Neural crest cell (in vitro differentiated cells): ENCODE measurements around the gene RBM42. TPM values are rescaled to one million over a fixed set of nuclear protein-coding genes. Genes with fewer than 3 reads are reported as not detected.
A peak's percentile ranks its signal among the peaks of the same experiment; 100 is the strongest.

Experiments
- DNase-seq: peaks from one replicate; pipeline ENCODE4 v3.0.0; 2021; ENCODE audit warnings: low read depth, mixed read lengths, low spot score
- H3K27ac Mint-ChIP-seq: one replicate; pipeline ENCODE4 v1.8.0; 2021; ENCODE audit warnings: mild to moderate bottlenecking, mixed read lengths; ENCODE audit not compliant: unreplicated experiment
- H3K27me3 Mint-ChIP-seq: 2 replicates; pipeline ENCODE4 v1.8.0; 2021; ENCODE audit warnings: low read depth, mild to moderate bottlenecking, mixed read lengths
- H3K36me3 Mint-ChIP-seq: 2 replicates; pipeline ENCODE4 v1.8.0; 2021; ENCODE audit warnings: low read depth, mild to moderate bottlenecking, mixed read lengths
- H3K4me1 Mint-ChIP-seq: 2 replicates; pipeline ENCODE4 v1.8.0; 2021; ENCODE audit warnings: mixed read lengths
- H3K4me3 Mint-ChIP-seq: one replicate; pipeline ENCODE4 v1.8.0; 2021; ENCODE audit warnings: mild to moderate bottlenecking, mixed read lengths
- H3K9me3 Mint-ChIP-seq: 2 replicates; pipeline ENCODE4 v1.8.0; 2021; ENCODE audit warnings: mixed read lengths
- total RNA-seq: library from RNA; stranded (reverse); gene quantifications from 2 replicates; pipeline ENCODE4 v1.2.1, GENCODE V29; 2021
- TF ChIP-seq, protein P1 (sequence below): fragments of 200-600 bp; sonication (generic); conservative IDR thresholded peaks from 2 replicates; pipeline ENCODE4 v1.5.0; 2021; ENCODE audit warnings: antibody characterized with exemption, mild to moderate bottlenecking

The RBM42 gene
- total RNA-seq, 1 donor from 2014 or later, result 88.1 TPM

DNA sequence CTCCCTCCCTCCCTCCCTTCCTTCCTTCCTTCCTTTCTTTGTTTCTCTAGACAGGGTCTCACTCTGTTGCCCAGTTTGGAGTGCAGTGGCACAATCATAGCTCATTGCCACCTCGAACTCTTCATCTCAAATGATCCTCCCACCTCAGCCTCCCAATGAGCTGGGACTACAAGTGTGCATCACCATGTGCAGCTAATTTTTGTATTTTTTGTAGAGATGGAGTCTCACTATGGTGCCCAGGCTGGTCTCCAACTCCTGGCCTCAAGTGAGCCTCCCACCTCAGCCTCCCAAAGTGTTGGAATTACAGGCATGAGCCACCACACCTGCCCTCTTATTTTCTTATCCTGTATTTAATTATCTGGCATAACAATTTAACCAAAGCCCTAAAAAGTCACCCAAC is 41.9 kb downstream of the RBM42 start:
- H3K9me3 Mint-ChIP-seq, result no peaks in the 10 kb centered on the region

DNA sequence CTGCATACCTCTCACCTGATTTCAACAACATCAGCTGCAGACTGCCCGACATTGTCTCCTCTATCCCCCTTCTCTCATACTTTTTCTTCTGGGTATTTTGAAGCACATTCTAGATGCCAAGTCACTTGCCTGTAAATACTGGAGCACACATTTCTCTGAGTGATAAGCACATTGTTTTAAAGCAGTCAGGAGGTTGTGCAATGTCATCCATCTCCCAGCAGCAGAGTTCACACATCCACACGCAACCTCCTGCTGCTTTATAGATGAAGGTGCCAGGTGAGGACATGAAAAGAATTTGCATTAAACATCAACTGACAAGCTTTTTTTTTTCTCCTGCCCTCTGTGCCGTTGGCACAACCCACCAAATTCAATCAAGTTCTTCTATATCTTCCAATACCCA is 43.0 kb downstream of the RBM42 start:
- H3K27ac Mint-ChIP-seq, result no peak overlapping the region
- no peaks in the 10 kb centered on the region for H3K9me3 Mint-ChIP-seq
- DNase-seq, result no peak
- no peaks in the 10 kb centered on the region for H3K36me3 Mint-ChIP-seq
- H3K27me3 Mint-ChIP-seq, result peaks cover 52% of the 10 kb centered on the region
- no peak overlapping the region for H3K4me3 Mint-ChIP-seq
- TF ChIP-seq, protein P1, sequence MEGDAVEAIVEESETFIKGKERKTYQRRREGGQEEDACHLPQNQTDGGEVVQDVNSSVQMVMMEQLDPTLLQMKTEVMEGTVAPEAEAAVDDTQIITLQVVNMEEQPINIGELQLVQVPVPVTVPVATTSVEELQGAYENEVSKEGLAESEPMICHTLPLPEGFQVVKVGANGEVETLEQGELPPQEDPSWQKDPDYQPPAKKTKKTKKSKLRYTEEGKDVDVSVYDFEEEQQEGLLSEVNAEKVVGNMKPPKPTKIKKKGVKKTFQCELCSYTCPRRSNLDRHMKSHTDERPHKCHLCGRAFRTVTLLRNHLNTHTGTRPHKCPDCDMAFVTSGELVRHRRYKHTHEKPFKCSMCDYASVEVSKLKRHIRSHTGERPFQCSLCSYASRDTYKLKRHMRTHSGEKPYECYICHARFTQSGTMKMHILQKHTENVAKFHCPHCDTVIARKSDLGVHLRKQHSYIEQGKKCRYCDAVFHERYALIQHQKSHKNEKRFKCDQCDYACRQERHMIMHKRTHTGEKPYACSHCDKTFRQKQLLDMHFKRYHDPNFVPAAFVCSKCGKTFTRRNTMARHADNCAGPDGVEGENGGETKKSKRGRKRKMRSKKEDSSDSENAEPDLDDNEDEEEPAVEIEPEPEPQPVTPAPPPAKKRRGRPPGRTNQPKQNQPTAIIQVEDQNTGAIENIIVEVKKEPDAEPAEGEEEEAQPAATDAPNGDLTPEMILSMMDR, result no peak
- peaks cover 5% of the 10 kb centered on the region for H3K4me1 Mint-ChIP-seq

More for the DNA sequence above, 41.9 kb downstream of the RBM42 start:
- peaks cover 5% of the 10 kb centered on the region for H3K4me1 Mint-ChIP-seq
- no peak overlapping the region for H3K4me3 Mint-ChIP-seq
- no peaks in the 10 kb centered on the region for H3K36me3 Mint-ChIP-seq
- TF ChIP-seq, protein P1, result no peak
- DNase-seq, result no peak
- peaks cover 49% of the 10 kb centered on the region for H3K27me3 Mint-ChIP-seq
- H3K27ac Mint-ChIP-seq, result no peak overlapping the region

DNA sequence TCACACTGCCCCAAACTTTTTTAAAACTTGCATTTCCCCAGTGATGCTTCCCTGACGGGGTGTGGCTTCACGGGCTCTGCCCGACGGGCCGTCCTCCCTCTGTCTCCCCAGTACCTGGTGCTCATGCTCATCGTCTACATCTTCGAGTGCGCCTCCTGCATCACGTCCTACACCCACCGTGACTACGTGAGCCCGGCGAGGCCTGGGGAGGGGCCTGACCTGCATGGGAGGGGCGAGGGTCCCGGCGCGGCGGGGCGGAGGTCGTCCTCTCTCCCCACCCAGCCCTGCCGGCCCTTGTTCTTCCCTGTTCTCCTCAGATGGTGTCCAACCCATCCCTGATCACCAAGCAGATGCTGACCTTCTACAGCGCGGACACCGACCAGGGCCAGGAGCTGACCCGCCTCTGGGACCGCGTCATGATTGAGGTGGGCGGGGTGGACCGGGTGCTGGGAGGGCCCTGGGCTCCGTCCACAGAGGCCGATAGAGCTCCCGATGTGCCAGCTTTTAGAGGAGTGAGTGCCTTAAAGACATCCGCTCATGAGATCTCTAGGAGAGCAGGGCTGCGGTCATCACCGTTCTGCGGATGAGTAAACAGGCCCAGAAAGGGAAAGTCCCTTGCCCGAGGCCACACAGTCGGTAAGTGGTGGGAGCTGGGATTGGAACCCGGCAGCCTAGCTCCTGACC is 44.4 kb downstream of the RBM42 start:
- Mint-ChIP-seq H3K27me3 (peaks cover 56% of the 10 kb centered on the region), H3K27ac (no peak overlapping the region), H3K9me3 (no peaks in the 10 kb centered on the region), H3K36me3 (no peaks in the 10 kb centered on the region), H3K4me3 (peak overlapping the region; percentile 33), H3K4me1 (peaks cover 5% of the 10 kb centered on the region)
- peak; percentile 25 for DNase-seq
- TF ChIP-seq, protein P1, result no peak

DNA sequence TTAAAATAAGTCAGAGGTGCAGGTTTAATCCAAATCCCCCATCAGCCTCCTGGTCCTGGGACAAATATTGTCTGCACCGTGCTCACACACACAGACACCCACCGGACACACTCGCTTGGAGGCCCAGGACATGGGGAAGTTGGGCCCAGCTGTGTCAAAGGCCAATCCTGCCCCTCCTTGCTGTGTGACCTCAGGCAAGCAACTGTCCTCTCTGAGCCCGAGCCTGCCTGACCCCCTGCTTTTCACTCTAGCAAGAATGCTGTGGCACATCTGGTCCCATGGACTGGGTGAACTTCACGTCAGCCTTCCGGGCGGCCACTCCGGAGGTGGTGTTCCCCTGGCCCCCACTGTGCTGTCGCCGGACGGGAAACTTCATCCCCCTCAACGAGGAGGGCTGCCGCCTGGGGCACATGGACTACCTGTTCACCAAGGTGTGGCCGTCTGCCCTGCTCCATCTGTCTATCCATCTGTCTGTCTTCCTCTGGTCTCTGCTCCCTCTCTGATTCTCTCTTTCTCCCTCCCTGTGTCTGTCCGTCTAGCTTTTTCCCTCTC is 46.8 kb downstream of the RBM42 start:
- H3K27me3 Mint-ChIP-seq, result peaks cover 41% of the 10 kb centered on the region
- no peak overlapping the region for H3K4me3 Mint-ChIP-seq
- TF ChIP-seq, protein P1, result no peak
- DNase-seq, result no peak
- peaks cover 5% of the 10 kb centered on the region for H3K4me1 Mint-ChIP-seq
- H3K9me3 Mint-ChIP-seq, result no peaks in the 10 kb centered on the region
- H3K27ac Mint-ChIP-seq, result no peak overlapping the region
- no peaks in the 10 kb centered on the region for H3K36me3 Mint-ChIP-seq

Other genes with a start within 250 kb of the RBM42 start
- gene FFAR2, start 180.8 kb upstream of the RBM42 start, total RNA-seq, result not detected in 2 replicates
- gene KRTDAP, start 138.6 kb upstream of the RBM42 start, total RNA-seq, result not detected in 2 replicates
- gene DMKN, start 115.4 kb upstream of the RBM42 start, total RNA-seq, result not detected in 2 replicates
- 0.20 and 0.21 TPM in 2 replicates for gene SBSN, start 100.7 kb upstream of the RBM42 start, total RNA-seq
- not detected in 2 replicates for gene GAPDHS, start 95.6 kb upstream of the RBM42 start, total RNA-seq
- 95.1 and 105 TPM in 2 replicates for gene TMEM147, start 83.4 kb upstream of the RBM42 start, total RNA-seq
- not detected in 2 replicates for gene ATP4A, start 65.4 kb upstream of the RBM42 start, total RNA-seq
- not detected in 2 replicates for gene PMIS2, start 42.9 kb upstream of the RBM42 start, total RNA-seq
- gene HAUS5, start 16.3 kb upstream of the RBM42 start, total RNA-seq, result 52.8 and 55.9 TPM in 2 replicates
- 1.7 and 1.8 TPM in 2 replicates for gene ETV2, start 12.7 kb downstream of the RBM42 start, total RNA-seq
- gene COX6B1, start 19.3 kb downstream of the RBM42 start, total RNA-seq, result 329 and 339 TPM in 2 replicates
- gene UPK1A, start 37.5 kb downstream of the RBM42 start, total RNA-seq, result not detected in 2 replicates
- gene ZBTB32, start 75.5 kb downstream of the RBM42 start, total RNA-seq, result not detected in 2 replicates
- 60.1 and 64.2 TPM in 2 replicates for gene KMT2B, start 89.0 kb downstream of the RBM42 start, total RNA-seq
- 4.2 and 6.3 TPM in 2 replicates for gene IGFLR1, start 113.4 kb downstream of the RBM42 start, total RNA-seq
- 19.4 and 21.6 TPM in 2 replicates for gene U2AF1L4, start 116.4 kb downstream of the RBM42 start, total RNA-seq
- 67.3 and 69.2 TPM in 2 replicates for gene PSENEN, start 116.6 kb downstream of the RBM42 start, total RNA-seq
- gene LIN37, start 119.5 kb downstream of the RBM42 start, total RNA-seq, result 7.5 and 12.5 TPM in 2 replicates
- 0.37 and 0.64 TPM in 2 replicates for gene HSPB6, start 128.0 kb downstream of the RBM42 start, total RNA-seq
- 63.4 and 64.0 TPM in 2 replicates for gene PROSER3, start 129.1 kb downstream of the RBM42 start, total RNA-seq
- 109 and 110 TPM in 2 replicates for gene ARHGAP33, start 146.5 kb downstream of the RBM42 start, total RNA-seq
- gene PRODH2, start 183.8 kb downstream of the RBM42 start, total RNA-seq, result not detected in 2 replicates
- not detected in 2 replicates for gene NPHS1, start 223.5 kb downstream of the RBM42 start, total RNA-seq
- 4.5 and 5.2 TPM in 2 replicates for gene KIRREL2, start 227.9 kb downstream of the RBM42 start, total RNA-seq
- 140 and 143 TPM in 2 replicates for gene APLP1, start 239.5 kb downstream of the RBM42 start, total RNA-seq